SK-N-SH treated with all-trans-retinoic acid at 6 μM for 48 hours (cell line): ENCODE results near the gene LILRA1.
A peak's percentile ranks its signal among the peaks of the same experiment; 100 is the strongest.
"Not testable (repeated sequence)": the region's sequence is repeated elsewhere in the genome, so short reads cannot be mapped to it uniquely, and the experiment has no call there.

Experiments used
- ATAC-seq: fragments of 200-7000 bp; cut with Tn5 transposase; 3 replicates; pipeline ENCODE4 v1.9.1; 2020; ENCODE audit warnings: mild to moderate bottlenecking, moderate library complexity
- ARNTL ChIP-seq: fragments of 450-650 bp; formaldehyde crosslinking; IDR thresholded peaks from 2 replicates; pipeline ENCODE4 v1.5.0; 2020; ENCODE audit warnings: low read depth, mild to moderate bottlenecking, moderate library complexity, borderline replicate concordance
- BACH2 ChIP-seq: fragments of 250-450 bp; sonication (Bioruptor Pico); IDR thresholded peaks from 2 replicates; pipeline ENCODE4 v1.9.0; 2021; ENCODE audit warnings: mild to moderate bottlenecking, borderline replicate concordance
- CREB5 ChIP-seq: fragments of 250-450 bp; sonication (Bioruptor Pico); IDR thresholded peaks from 2 replicates; pipeline ENCODE4 v1.5.1; 2020; ENCODE audit warnings: low read depth, mild to moderate bottlenecking, moderate library complexity
- CSDC2 ChIP-seq: fragments of 250-450 bp; sonication (Bioruptor Pico); IDR thresholded peaks from 2 replicates; pipeline ENCODE4 v1.5.0; 2020; ENCODE audit warnings: mild to moderate bottlenecking, moderate library complexity
- ESRRG ChIP-seq: fragments of 250-450 bp; sonication (Bioruptor Pico); IDR thresholded peaks from 2 replicates; pipeline ENCODE4 v1.6.1; 2021; ENCODE audit warnings: mild to moderate bottlenecking
- GLIS3 ChIP-seq: fragments of 250-450 bp; sonication (Bioruptor Pico); IDR thresholded peaks from 2 replicates; pipeline ENCODE4 v1.5.0; 2020; ENCODE audit warnings: mild to moderate bottlenecking, moderate library complexity
- ISL1 ChIP-seq: fragments of 250-450 bp; sonication (Bioruptor Pico); IDR thresholded peaks from 2 replicates; pipeline ENCODE4 v2.1.2; 2022; ENCODE audit warnings: mild to moderate bottlenecking, moderate library complexity
- PATZ1 ChIP-seq: fragments of 250-450 bp; sonication (Bioruptor Pico); IDR thresholded peaks from 2 replicates; pipeline ENCODE4 v1.8.0; 2020; ENCODE audit warnings: mild to moderate bottlenecking, moderate library complexity, borderline replicate concordance
- RARB ChIP-seq: fragments of 250-450 bp; sonication (Bioruptor Pico); IDR thresholded peaks from 2 replicates; pipeline ENCODE4 v1.8.0; 2021; ENCODE audit warnings: mild to moderate bottlenecking, moderate library complexity
- SNAI2 ChIP-seq: fragments of 250-450 bp; sonication (Bioruptor Pico); IDR thresholded peaks from 2 replicates; pipeline ENCODE4 v1.5.0; 2020; ENCODE audit warnings: mild to moderate bottlenecking, moderate library complexity
- TCF4 ChIP-seq: fragments of 250-450 bp; sonication (Bioruptor Pico); IDR thresholded peaks from 2 replicates; pipeline ENCODE4 v1.8.0; 2021; ENCODE audit warnings: mild to moderate bottlenecking, moderate library complexity, borderline replicate concordance
- TOX ChIP-seq: fragments of 250-450 bp; sonication (Bioruptor Pico); IDR thresholded peaks from 2 replicates; pipeline ENCODE4 v1.8.0; 2021; ENCODE audit warnings: mild to moderate bottlenecking, moderate library complexity, borderline replicate concordance
- TSHZ2 ChIP-seq: fragments of 250-450 bp; sonication (Bioruptor Pico); IDR thresholded peaks from 2 replicates; pipeline ENCODE4 v1.5.0; 2020; ENCODE audit warnings: mild to moderate bottlenecking, moderate library complexity
- ZC3H10 ChIP-seq: fragments of 250-450 bp; sonication (Bioruptor Pico); IDR thresholded peaks from 2 replicates; pipeline ENCODE4 v1.5.1; 2021; ENCODE audit warnings: mild to moderate bottlenecking, moderate library complexity
- ZFP3 ChIP-seq: fragments of 250-450 bp; sonication (Bioruptor Pico); IDR thresholded peaks from 2 replicates; pipeline ENCODE4 v1.5.0; 2020; ENCODE audit warnings: mild to moderate bottlenecking, moderate library complexity
- ZFP30 ChIP-seq: fragments of 450-650 bp; formaldehyde crosslinking; IDR thresholded peaks from 2 replicates; pipeline ENCODE4 v1.5.0; 2022; ENCODE audit warnings: mild to moderate bottlenecking, moderate library complexity
- ZNF565 ChIP-seq: fragments of 450-650 bp; formaldehyde crosslinking; conservative IDR thresholded peaks from 2 replicates; pipeline ENCODE4 v1.5.0; 2020; ENCODE audit warnings: low read depth, mild to moderate bottlenecking, moderate library complexity
- ZNF70 ChIP-seq: fragments of 450-650 bp; formaldehyde crosslinking; IDR thresholded peaks from 2 replicates; pipeline ENCODE4 v1.5.0; 2020; ENCODE audit warnings: mild to moderate bottlenecking, moderate library complexity
- ZNF8 ChIP-seq: fragments of 450-650 bp; formaldehyde crosslinking; IDR thresholded peaks from 2 replicates; pipeline ENCODE4 v1.5.0; 2020; ENCODE audit warnings: mild to moderate bottlenecking, moderate library complexity
- TF ChIP-seq, protein P1 (sequence below): fragments of 250-450 bp; sonication (Bioruptor Pico); IDR thresholded peaks from 2 replicates; pipeline ENCODE4 v1.5.1; 2021; ENCODE audit warnings: mild to moderate bottlenecking, moderate library complexity
- TF ChIP-seq, protein P2 (sequence below): fragments of 250-450 bp; sonication (Bioruptor Pico); IDR thresholded peaks from 2 replicates; pipeline ENCODE4 v1.8.0; 2021; ENCODE audit warnings: low read depth, mild to moderate bottlenecking, moderate library complexity, borderline replicate concordance

LILRA1 gene

DNA sequence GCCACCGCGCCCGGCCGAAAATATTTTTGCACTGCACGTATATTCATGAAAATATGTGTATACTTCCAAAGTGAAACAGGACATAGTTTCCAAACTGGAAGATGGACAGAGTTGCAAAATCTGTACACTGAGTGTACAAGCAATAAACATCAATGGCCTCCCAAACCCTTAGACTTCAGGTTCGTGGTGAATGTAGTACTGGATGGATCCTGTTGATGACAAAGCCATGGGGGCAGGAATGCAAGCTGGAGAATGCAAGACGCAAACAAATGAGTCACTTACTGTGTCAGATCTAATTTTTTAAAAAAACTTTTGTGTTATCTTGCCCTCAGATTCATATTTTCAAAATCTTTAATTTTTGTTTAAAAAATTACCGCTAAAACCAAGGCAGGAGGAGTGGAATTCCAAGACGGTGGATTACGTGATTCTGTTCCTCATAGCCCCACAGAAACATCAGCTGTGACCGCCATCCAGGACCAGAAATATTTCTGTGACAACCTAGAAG lies 32.5 kb upstream of the LILRA1 start (continued):
- TF ChIP-seq CREB5 (CRISPR knock-in tag) (no peak), ARNTL (no peak), ZFP30 (no peak), TOX (no peak)
- TF ChIP-seq, protein P1, sequence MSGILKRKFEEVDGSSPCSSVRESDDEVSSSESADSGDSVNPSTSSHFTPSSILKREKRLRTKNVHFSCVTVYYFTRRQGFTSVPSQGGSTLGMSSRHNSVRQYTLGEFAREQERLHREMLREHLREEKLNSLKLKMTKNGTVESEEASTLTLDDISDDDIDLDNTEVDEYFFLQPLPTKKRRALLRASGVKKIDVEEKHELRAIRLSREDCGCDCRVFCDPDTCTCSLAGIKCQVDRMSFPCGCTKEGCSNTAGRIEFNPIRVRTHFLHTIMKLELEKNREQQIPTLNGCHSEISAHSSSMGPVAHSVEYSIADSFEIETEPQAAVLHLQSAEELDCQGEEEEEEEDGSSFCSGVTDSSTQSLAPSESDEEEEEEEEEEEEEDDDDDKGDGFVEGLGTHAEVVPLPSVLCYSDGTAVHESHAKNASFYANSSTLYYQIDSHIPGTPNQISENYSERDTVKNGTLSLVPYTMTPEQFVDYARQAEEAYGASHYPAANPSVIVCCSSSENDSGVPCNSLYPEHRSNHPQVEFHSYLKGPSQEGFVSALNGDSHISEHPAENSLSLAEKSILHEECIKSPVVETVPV: no peak

GRCh38 chr19:54561840-54562239 lies 31.6 kb upstream of the LILRA1 start:
- ATAC-seq: peak; percentile 72
- no peak for TF ChIP-seq ZNF8
- TF ChIP-seq TOX: no peak
- no peak for TF ChIP-seq ZFP3 (CRISPR knock-in tag)
- TF ChIP-seq PATZ1 (CRISPR knock-in tag): no peak
- TF ChIP-seq SNAI2: no peak
- TF ChIP-seq CSDC2 (CRISPR knock-in tag): no peak
- TF ChIP-seq ZC3H10 (CRISPR knock-in tag): no peak
- no peak for TF ChIP-seq RARB (CRISPR knock-in tag)
- no peak for TF ChIP-seq TCF4 (CRISPR knock-in tag)
- TF ChIP-seq ISL1 (CRISPR knock-in tag): no peak
- TF ChIP-seq ZNF565 (CRISPR knock-in tag): no peak
- TF ChIP-seq ARNTL: no peak
- TF ChIP-seq ZNF70 (CRISPR knock-in tag): no peak
- TF ChIP-seq TSHZ2 (CRISPR knock-in tag): no peak
- no peak for TF ChIP-seq CREB5 (CRISPR knock-in tag)
- TF ChIP-seq GLIS3: no peak
- no peak for TF ChIP-seq ZFP30

DNA sequence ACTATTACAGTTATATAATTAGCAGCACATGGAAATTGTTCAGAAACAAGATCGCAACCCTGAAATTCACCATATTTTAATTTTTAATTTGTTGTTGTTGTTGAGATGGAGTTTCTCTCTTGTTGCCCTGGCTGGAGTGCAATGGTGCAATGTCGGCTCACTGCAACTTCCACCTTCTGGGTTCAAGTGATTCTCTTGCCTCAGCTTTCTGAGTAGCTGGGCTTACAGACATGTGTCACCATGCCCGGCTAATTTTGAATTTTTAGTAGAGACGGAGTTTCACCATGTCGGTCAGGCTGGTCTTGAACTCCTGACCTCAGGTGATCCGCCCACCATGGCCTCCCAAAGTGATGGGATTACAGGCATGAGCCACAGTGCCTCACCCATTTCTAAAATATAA lies 30.2 kb upstream of the LILRA1 start:
- not testable (repeated sequence) for ATAC-seq

- ATAC-seq: no peak
- TF ChIP-seq ZNF8: no peak
- TF ChIP-seq, protein P2, sequence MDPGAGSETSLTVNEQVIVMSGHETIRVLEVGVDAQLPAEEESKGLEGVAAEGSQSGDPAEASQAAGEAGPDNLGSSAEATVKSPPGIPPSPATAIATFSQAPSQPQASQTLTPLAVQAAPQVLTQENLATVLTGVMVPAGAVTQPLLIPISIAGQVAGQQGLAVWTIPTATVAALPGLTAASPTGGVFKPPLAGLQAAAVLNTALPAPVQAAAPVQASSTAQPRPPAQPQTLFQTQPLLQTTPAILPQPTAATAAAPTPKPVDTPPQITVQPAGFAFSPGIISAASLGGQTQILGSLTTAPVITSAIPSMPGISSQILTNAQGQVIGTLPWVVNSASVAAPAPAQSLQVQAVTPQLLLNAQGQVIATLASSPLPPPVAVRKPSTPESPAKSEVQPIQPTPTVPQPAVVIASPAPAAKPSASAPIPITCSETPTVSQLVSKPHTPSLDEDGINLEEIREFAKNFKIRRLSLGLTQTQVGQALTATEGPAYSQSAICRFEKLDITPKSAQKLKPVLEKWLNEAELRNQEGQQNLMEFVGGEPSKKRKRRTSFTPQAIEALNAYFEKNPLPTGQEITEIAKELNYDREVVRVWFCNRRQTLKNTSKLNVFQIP (CRISPR knock-in tag): no peak
- no peak for TF ChIP-seq TCF4 (CRISPR knock-in tag)
- TF ChIP-seq ARNTL: no peak
- TF ChIP-seq CREB5 (CRISPR knock-in tag): no peak
- no peak for TF ChIP-seq CSDC2 (CRISPR knock-in tag)
- no peak for TF ChIP-seq ZNF565 (CRISPR knock-in tag)
- no peak for TF ChIP-seq GLIS3
- no peak for TF ChIP-seq TOX
- no peak for TF ChIP-seq ZNF70 (CRISPR knock-in tag)
- TF ChIP-seq BACH2 (CRISPR knock-in tag): no peak
- TF ChIP-seq PATZ1 (CRISPR knock-in tag): no peak
- no peak for TF ChIP-seq ESRRG
- no peak for TF ChIP-seq ISL1 (CRISPR knock-in tag)
These were observed 23.1 kb upstream of the LILRA1 start for GRCh38 chr19:54570316-54570715.
